HG03558 (cell line): Measurements from ENCODE around the gene ADM.

ENCODE experiments used
- ATAC-seq: cut with Tn5 transposase; IDR thresholded peaks from one replicate; pipeline ENCODE4 v1.9.1; 2021; ENCODE audit warnings: moderate number of reproducible peaks; ENCODE audit not compliant: unreplicated experiment; ENCODE audit errors: extremely low read depth

ADM gene

DNA sequence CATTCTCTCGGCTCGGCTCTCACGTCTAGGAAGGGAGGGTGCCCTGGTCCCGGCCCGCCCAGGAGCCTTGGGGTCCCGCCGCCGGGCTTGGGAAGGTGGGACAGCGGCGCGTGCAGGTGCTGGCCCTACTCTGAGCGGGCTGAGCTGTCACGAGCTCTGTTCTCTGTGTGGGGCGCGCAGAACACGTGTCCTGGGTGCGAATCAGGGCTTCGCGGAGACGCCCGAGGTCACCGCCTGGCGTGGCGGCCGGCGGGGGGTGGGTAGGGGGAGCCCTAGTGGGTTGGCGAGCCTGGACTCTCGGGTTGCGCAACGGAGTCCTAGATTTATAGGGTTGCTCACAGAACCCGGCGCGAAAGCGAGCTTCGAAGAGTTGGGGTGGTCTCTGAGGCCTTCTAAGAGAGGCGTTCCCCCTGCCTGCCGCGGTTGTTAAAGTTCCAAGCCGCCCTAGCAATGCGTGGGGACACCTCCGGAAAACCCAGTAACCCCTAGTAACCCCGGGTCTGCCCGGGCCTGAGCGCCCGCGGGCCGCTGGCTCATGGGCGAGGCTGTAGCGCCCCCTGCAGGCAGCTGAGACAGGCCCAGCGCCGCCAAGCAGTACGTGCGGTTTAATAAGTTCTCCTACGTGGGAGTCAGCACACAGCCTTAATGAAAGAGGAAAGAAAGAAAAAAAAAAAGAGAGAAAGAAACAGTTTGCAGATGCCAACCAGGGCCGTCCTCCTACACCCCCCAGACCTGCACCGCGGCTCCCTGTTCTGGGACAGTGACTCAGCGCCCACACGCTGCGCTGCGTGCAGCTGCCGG lies 2.7 kb downstream of the ADM start:
- ATAC-seq: peak; percentile 31

DNA sequence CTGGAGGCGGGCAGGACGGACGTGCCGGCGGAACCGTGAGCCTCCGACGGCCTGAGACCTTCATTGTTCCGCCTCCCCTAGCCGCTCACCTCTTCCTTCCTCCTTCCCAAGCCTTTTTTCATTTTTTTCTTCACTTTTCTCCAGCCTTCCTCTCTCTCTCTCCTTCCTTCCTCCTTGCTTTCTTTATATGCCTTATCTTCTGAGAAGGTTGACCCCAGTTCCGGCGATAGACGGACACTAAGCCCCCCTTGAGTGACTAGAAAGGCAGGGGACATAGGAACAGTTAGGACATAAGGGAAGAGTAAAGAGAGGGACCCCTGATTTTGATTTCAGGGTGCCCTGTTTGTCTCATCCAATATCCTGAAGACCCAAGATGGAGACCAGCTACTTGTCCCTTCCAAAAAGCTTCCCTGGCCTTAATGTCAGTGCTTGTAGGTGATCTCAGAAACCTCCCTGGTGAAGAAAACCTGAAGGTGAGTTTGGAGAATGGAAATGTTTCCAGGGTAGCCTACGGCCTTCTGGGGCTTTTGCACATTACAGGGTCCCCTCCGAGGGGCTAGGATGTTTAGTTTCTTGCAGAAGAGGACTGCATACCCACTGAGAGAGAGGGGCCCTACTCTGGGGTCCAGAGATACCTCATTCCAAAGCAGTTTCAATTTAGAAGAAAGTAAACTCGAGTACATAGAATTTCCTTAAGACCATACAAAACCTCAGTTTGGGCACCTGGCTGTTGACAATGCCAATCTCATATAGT lies 3.5 kb downstream of the ADM start:
- ATAC-seq: no peak

DNA sequence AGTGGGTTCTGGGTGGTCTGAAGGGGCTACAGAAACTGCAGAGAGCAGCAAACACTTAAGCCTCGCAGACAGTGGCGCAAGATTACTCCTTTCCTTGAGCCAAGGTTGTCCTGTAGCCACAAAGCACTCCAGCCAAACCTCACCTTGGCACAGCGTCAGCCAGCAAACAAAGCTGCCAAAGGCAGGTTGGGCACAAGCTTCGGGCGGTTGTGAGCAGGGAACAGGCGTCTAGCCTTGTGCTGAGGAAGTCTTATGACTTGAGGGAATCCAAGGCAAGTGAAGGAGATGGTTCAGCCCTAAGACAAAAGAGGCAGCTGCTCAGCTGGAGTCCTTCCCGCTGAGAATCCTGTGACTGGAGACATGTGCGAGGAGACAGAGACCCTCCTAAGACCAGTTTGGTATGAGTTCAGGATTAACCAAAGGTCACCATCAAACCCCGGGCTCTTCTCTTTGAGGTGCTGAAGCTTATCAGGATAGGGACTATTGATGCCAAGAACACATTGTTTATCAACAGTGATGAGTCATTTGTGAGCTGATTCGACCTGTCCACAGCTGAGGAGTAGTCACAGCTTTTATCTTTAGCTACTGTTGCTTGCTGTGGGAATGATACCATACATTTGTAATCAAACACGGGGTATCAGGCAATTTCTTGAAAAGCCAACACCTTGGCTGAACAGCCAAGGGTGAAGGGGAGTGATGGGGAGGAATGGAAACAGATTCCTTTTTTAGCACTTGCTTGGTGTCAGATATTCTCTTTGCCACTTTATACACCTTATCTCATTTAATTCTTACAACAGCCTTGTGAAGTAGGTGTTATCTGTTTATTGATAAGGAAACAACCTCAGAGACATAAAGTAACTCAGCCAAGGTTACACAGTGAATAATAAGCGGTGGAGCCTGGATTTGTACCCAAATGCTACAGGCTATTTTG lies 4.6 kb downstream of the ADM start:
- ATAC-seq: no peak

DNA sequence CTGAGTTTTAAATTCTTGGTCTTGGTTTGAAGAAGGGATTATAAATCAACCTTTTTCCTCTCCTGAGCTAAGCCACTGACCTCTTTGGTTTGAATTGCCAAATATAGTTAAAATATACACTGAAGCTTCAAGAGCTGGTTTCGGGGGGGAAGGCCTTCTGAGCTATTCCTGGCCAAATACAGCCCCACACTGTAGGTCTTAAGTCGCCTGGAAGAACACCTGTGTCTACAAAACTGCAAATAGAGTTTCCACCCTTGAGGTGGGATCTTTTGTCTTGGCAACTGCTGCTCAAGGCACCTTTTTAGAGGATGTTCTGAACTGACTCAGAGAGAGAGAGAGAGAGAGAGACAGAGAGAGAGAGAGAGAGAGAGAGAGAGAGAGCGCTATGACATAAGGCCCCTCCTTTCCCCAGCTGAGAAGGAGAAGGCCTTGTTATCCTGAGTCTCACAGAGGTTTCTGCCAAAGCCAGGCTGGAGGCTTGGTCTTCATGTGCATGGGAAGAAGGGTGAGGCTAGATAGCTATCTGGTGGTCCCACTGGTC lies 5.5 kb downstream of the ADM start:
- ATAC-seq: no peak

DNA sequence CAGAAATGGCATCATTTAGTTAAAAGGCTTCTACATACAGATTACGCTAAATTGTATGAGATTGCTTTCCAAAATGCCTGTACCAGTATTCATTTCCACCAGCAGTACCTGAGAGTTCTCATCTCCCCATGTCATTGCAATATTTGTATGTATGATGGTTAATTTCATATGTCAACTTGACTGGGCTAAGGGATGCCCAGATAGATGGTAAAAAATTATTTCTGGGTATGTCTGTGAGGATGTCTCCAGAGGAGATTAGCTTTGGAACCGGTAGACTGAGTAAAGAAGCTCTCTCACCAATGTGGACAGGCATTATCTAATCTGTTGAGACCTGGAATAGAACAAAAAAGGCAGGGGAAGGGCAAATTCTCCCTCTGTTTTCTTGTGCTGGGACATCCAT lies 6.9 kb downstream of the ADM start:
- no peak for ATAC-seq

DNA sequence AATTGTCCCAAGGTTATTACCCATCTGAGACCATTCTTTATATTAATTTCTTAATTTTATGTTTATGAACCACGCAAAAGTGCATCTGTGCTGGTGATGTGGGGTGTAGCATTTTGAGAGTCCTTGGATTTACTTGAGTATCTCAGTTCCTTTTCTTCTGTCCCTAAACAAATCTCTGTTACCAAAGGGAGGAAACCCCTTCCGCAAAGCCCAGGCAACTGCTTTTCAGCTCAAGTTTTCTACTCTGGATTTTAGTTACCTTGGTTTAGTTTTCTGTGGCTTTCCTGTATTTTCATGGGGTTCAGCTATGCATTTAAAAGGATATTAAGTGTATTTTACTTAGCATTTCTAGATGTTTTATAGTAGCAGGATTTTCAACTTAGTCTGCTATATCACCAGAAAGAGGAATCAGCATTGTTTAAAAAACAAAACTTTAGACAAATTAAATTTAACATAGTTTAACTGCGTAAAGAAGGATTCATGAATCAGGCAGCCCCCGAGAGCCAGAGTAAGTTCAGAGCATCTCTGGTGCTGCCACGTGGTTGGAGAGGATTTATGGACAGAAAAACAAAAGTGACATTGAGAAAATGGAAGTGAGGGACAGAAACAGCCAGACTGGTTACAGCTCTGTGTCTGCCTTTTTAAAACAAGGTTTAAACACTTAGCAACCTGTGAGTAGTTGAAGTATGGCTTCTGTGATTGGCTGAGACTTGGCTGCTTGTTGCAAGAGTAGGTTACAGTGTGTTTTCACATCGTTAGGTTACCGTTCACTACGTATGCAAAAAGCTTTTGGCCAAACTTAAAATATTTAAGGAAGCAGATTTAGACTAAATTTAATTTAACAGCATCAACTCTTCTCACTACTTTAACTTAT lies 9.6 kb downstream of the ADM start:
- ATAC-seq: peak; percentile 51

DNA sequence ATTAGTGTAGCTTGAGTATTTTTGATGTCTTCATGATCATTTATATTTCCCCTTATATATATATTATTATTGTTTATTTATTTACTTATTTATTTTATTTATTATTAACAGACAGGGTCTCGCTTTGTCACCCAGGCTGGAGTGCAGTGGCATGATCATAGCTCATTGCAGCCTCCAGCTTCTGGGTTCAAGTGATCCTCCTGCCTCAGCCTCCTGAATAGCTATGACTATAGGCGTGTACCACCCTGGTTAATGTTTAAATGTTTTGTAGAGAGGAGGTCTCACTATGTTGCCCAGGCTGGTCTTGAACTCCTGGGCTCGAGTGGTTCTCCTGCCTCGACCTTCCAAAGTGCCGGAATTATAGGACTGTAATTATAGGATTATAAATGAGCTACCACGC lies 10.2 kb downstream of the ADM start:
- no peak for ATAC-seq

DNA sequence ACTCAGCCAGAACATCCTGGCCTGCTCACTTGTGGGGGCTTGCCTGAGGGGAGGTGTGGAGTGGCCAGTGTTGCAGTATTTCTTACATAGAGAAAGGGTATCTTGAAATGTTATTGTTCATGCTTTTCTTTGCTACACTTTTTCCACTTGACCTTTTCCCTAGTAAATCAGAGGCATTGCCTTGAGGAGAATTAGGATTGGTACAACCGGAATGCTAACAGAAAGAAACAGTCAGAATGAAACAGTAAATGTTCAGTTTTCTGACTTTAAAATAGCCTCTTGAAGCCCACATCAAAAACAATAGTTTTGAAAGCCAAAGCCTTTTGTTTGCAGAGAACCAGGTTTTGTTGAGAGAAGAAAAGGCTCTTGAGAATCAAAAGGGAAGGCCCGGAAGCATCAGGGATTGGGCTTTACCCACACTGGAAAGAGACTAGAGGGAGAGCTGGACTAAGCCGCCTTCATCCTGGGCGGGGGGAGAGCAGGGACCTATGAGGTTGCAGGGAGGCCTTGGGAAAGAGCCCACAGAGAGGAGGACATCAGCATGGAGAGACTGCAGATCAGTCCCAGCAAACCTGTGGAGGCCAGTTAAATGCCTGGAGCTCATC lies 12.4 kb downstream of the ADM start:
- no peak for ATAC-seq

DNA sequence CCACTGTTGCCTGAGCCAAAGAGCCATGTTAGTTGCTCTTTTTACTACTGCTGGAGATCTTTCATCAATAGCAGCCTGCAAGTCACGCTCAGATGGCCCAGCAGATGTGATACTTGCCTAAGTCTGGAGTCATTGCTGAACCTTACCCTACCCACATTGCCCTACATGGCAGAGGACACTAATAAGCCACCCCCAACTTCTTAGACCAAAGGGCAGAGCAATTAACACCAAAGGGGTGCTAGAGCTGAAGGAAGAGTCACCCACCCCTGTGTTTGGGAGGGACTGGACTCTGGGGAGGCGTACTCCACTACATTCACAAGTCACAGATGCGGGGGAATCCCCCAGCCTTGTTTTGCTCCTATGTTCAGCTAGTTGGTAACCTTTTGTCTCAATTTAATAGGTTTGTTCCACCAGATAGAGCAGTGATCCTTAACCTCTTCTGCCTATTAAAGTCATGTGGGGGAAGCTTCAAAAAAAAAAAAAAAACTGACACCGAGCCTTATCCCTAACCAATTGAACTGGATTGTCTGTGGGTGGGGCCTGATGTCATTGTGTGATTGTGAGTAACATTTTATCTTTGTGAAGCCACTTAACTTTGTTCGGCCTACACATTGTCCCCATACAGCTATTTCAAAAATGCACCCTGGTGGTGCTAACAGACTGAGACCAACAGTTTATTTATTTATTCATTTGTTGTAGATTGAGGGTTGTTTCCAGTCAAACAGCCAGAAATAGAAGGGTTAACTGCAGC lies 13.1 kb downstream of the ADM start:
- peak; percentile 37 for ATAC-seq

DNA sequence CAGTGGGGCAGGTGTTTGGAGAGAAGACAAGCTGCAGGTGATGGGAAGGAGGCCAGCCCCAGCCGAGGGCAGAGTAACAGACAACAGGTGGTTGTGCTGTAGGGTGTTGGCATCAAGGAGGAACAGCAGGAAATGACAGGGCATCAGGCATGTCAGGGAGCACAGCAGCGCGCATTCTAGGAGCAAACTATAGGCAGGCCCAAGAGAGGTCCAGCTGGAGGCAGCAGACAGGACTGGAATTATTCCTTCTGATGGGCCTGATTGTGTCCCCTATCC lies 13.6 kb downstream of the ADM start:
- no peak for ATAC-seq

DNA sequence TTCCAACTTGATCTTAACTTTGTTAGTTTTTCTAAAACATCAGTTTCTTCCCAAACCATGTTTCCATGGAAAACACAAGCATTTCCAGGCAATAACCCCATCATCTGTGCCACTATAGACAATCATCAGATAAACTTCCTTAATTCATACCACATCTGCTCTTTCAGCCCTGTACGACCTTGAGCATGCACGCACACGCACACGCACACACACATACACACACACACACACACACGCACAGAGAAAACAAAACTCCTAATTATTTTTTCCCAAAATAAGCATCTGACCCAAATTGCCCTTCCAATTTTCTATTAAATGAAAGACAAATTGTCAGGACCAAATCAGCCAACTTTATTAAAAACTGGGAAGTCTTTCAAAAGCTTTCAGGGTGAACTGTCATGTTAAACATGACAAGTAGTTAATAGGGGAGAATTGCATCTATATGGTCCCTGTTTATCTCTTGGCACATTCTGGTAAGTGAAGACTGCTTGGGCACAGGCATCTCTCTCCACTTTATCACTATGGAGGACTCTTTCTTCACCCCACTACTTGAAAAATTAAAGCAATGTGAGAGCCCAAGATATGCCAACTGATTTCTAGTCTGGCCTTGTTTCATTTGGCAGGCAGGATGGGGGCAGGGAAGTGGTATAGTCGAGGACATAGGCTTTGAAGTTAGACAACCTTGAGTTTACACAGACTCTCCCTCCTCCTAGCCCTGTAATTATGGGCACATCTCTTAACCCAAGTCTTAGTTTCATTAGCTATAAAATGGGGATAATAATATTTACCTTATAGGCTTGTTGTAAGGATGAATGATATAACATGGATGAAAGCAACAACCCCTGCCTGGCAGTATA lies 15.1 kb downstream of the ADM start:
- no peak for ATAC-seq

DNA sequence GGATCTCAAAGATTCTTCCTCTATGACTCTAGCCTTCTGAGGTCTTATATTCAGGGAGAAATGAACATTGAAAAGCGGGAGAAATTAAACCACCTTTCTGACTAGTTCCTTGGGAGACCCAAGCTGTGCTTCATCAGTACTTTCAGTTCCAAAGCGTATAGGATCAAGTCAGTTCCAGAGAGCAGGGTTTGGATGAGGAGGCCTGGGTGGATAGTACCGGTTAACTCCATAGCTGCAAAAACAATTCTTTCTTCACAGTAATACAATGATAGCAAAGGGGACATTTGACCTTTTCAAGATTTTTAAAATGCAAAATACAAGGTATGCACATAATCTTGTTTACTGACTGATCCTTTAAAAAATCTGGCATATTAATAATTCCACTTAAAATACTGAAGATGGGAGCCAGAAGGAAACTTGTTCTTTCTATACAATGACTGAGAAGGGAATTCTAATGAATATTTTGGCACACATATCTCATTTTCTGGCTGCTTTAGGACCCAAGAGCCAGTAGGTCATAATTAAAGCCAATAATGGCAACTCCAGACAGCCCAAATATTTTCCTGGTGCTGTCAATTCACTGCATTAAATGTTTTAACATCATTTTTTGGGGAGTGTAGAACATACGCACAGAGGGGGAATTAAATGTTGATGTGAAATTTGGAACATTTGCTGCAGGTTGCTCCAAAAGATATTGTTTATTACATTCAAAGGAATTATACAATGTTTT lies 16.0 kb downstream of the ADM start:
- ATAC-seq: no peak

DNA sequence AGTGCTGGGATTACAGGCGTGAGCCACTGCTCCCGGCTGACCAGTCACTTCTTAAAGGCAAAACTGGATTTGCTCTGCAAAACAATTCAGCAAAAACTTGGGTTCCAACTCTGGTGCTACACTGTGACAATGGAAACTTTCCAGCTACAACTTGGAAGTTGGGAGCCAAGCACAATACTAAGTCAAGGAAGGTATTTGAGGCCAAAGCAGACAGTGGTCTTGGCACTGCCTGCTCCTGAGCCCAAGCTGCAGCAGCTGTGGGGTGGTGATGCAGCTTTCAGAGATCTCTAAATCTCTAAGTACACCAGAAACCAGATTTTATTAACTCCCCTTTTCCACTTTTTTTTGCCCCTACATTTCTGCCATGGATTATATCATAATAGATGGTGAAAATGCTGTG lies 17.5 kb downstream of the ADM start:
- no peak for ATAC-seq

DNA sequence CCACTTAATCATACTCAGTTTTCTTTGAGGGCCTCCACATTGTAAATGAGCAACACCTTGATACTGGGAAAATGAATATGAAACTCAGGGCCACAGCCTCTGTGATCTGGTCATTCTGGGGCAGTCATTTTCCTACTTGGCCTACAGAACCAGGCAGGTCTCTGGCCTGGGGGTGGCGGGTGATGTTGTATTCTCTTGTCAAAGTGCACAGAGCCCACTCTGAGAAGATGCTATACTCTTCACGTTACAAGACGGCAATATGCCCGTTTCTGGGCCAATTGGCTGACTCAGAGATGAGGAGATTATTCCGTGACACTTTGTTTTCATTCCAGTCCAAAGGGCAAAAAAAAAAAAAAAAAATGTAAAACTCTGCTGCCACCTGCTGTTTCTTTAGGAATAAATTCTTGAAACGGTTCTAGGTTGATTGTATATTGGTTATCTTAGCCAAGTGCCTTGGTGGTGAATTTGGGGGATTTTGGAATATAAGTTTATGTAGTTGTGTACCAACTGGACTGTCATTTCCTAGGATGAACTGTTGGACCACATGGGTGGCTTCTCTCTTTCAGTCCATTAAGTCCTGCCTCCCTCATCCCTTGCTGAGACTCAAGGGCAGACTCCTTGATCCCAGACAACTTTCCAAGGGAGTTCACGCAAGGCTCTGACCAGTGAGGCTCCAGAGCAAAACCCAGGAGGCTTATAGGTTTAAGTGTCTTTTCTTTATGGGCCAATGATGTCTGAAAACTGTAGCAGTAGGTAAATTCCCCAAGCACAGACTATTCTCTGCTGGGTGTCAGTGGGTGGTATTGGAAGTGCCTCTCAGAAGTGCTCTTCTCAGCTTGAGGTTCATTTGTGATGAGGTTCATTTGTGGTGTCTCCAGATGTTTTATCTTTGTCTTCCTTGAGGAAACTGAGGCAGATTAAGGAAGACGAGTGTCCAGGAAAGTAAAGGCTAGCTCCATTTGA lies 18.2 kb downstream of the ADM start:
- ATAC-seq: no peak

DNA sequence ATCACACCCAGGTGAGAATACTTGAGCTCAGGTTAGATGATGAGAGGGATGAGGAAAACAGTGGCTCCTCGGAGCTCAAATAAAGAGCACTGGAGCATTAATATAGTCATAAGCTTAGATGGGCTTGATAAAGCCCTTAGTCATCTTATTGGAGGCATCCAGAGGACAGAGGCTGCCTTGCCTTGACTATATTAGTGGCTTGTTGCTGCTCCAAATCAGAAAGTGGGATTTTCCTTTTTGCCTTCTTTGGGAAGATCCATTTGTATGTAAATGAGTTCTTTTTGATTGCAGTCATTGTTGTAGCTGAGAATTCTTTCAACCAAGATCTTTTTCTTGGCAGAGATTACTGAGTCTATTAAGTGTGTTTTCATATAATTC lies 18.9 kb downstream of the ADM start:
- ATAC-seq: no peak

DNA sequence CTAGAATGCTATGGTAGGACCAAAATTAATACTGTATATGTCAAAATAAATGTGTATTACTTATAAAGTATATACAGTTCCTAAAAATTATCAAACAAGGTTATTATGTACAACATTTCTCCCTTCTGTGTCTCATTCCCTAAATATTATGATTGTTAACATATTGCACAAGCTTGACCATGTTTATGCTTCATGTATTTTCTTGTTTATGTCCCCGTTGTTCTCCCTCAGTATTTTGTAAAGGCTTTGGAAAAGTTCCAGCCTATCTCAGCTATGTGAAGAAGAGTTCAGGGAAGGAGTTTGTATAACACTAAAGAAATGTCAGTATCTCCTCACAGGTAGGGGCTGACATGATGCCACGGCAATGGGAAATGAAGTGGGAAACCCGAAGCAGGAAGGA lies 19.6 kb downstream of the ADM start:
- no peak for ATAC-seq
